ENCODE data around the gene MAGEC2. TPM values are rescaled to one million over a fixed set of nuclear protein-coding genes. Genes with fewer than 3 reads are reported as not detected.

Gene MAGEC2
- total RNA-seq = not detected in 2 replicates

DNA sequence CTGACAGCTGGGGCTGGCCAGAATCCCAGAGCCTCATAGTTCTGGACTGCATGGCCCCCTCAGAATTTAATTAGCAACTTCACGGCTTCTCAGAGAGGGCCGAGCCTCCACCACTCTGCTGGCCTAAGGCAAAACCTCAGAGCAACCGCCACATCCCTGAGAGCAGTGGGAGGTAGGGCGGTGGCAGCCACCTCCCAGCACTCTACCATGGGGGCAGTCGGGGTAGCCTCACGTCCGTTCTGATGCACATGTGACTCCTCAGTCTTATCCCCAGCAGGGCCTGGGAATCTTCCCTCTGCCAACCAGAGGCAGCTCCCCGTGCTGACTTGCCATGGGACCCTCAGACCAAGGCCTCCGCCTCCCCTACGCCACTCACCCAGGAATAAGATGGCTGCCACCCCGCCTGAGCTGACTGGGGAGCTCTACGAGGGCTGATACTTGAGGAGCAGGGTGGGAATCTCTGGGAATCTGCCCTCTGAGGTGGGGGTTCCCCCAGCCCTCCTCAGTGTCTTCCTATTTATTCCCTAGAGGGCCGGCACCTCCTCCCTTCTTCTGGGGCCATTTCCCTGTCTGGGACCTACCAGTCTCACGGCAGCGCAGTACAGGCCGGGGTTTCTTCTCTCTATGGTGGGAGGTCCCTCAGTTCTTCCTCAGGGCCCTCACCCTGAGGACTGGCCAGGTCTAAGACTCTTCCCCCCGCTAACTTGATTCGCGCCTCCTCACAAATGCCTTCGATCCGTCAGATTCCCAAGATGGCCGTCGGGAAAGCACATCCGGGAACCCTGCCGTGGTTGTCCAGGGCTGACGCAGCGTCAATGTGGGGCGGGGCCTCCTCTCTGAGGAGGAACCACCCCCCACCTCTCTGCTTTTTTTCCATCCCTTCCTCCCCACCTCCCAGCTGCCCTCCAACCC lies at the start of gene MAGEC2:
Gene MAGEC2, minus strand, starts transcription at position 769 of the 912 bp plus-strand sequence. CDS start 1,303 bp downstream, outside the sequence.

All from airway epithelial cell (primary cell).